ENCODE results near the gene GARS1. TPM values are rescaled to one million over a fixed set of nuclear protein-coding genes. Genes with fewer than 3 reads are reported as not detected.

Gene GARS1
- 31.6 TPM for total RNA-seq
- long read RNA-seq, transcript GARS-201 (17 exons, 2,634 nt), result major isoform, 88 of 94 reads
- long read RNA-seq, partial matches to known transcripts, result 4 of 94 reads
- long read RNA-seq, other reads (novel, unspliced or antisense), result 2 of 94 reads

GRCh38 chr7:30594540-30595435, at the start of gene GARS1:
Gene GARS1, plus strand, starts transcription at chr7:30594878. Its CDS starts 44 bp downstream, at chr7:30594922.
- intact Hi-C loops (cut with micrococcal nuclease), result no loop called here
- DNase-seq, result peak; percentile 96
- peak; percentile 98 for ATAC-seq

- DNase-seq (no peak), ATAC-seq (no peak)
- intact Hi-C loops (cut with micrococcal nuclease), result no loop called here
Measured at GRCh38 chr7:30545791-30546555, 48.7 kb upstream of the GARS1 start.

GRCh38 chr7:30546596-30546995, 48.1 kb upstream of the GARS1 start:
- intact Hi-C loops (cut with micrococcal nuclease), result no loop called here
- ATAC-seq (no peak), DNase-seq (no peak)

- peak; percentile 50 for DNase-seq
- intact Hi-C loops (cut with micrococcal nuclease), result no loop called here
- peak; percentile 84 for ATAC-seq
Measured at GRCh38 chr7:30548845-30549244, 45.8 kb upstream of the GARS1 start.

GRCh38 chr7:30549931-30550493, 44.7 kb upstream of the GARS1 start:
- intact Hi-C loops (cut with micrococcal nuclease), result no loop called here
- ATAC-seq (peak; percentile 42), DNase-seq (no peak)

- intact Hi-C loops (cut with micrococcal nuclease), result no loop called here
- ATAC-seq (no peak), DNase-seq (no peak)
Measured at GRCh38 chr7:30552330-30552729, 42.3 kb upstream of the GARS1 start.

GRCh38 chr7:30553141-30553540, 41.5 kb upstream of the GARS1 start:
- intact Hi-C loops (cut with micrococcal nuclease), result no loop called here
- ATAC-seq (no peak), DNase-seq (no peak)

- DNase-seq (no peak), ATAC-seq (no peak)
- intact Hi-C loops (cut with micrococcal nuclease), result no loop called here
Measured at GRCh38 chr7:30553546-30553945, 41.1 kb upstream of the GARS1 start.

- no peak for DNase-seq
- no peak for ATAC-seq
- intact Hi-C loops (cut with micrococcal nuclease), result no loop called here
Measured at GRCh38 chr7:30555525-30555924, 39.2 kb upstream of the GARS1 start.

- intact Hi-C loops (cut with micrococcal nuclease), result no loop called here
- ATAC-seq (no peak), DNase-seq (no peak)
Measured at GRCh38 chr7:30556840-30557239, 37.8 kb upstream of the GARS1 start.

- DNase-seq, result no peak
- no peak for ATAC-seq
- intact Hi-C loops (cut with micrococcal nuclease), result no loop called here
Measured at GRCh38 chr7:30557245-30557644, 37.4 kb upstream of the GARS1 start.

GRCh38 chr7:30559611-30560010, 35.1 kb upstream of the GARS1 start:
- DNase-seq (no peak), ATAC-seq (no peak)
- intact Hi-C loops (cut with micrococcal nuclease), result no loop called here

- ATAC-seq, result no peak
- no peak for DNase-seq
- intact Hi-C loops (cut with micrococcal nuclease), result no loop called here
Measured at GRCh38 chr7:30561389-30561788, 33.3 kb upstream of the GARS1 start.

- intact Hi-C loops (cut with micrococcal nuclease), result no loop called here
- DNase-seq (no peak), ATAC-seq (no peak)
Measured at GRCh38 chr7:30562498-30562897, 32.2 kb upstream of the GARS1 start.

- intact Hi-C loops (cut with micrococcal nuclease), result no loop called here
- ATAC-seq, result no peak
- no peak for DNase-seq
Measured at GRCh38 chr7:30562909-30563308, 31.8 kb upstream of the GARS1 start.

- DNase-seq (no peak), ATAC-seq (no peak)
- intact Hi-C loops (cut with micrococcal nuclease), result no loop called here
Measured at GRCh38 chr7:30563326-30563942, 31.2 kb upstream of the GARS1 start.

GRCh38 chr7:30564243-30564892, 30.3 kb upstream of the GARS1 start:
- ATAC-seq (peak; percentile 95), DNase-seq (peak; percentile 74)
- intact Hi-C loops (cut with micrococcal nuclease), result no loop called here

- DNase-seq, result no peak
- intact Hi-C loops (cut with micrococcal nuclease), result no loop called here
Measured at GRCh38 chr7:30566596-30566995, 28.1 kb upstream of the GARS1 start.

GRCh38 chr7:30567081-30567480, 27.6 kb upstream of the GARS1 start:
- ATAC-seq (no peak), DNase-seq (no peak)
- intact Hi-C loops (cut with micrococcal nuclease), result no loop called here

More at GRCh38 chr7:30566596-30566995, 28.1 kb upstream of the GARS1 start:
- no peak for ATAC-seq

All from left ventricle myocardium superior (tissue), 1 donor.